Ectodermal cell (in vitro differentiated cells): ENCODE measurements around the gene TNC.
"Not testable (repeated sequence)": the region's sequence is repeated elsewhere in the genome, so short reads cannot be mapped to it uniquely, and the experiment has no call there.

Experiments
- H3K27ac ChIP-seq: 2 replicates; pipeline ENCODE4 v1.7.0; 2013; ENCODE audit warnings: mild to moderate bottlenecking, low read depth, low read length; ENCODE audit not compliant: insufficient read depth, poor library complexity, severe bottlenecking
- H3K27me3 ChIP-seq: 2 replicates; pipeline ENCODE4 v1.7.0; 2013; ENCODE audit warnings: mild to moderate bottlenecking, low read length; ENCODE audit not compliant: insufficient read depth, control insufficient read depth, poor library complexity, severe bottlenecking
- H3K36me3 ChIP-seq: one replicate; pipeline ENCODE4 v1.7.0; 2013; ENCODE audit warnings: low read length; ENCODE audit not compliant: control insufficient read depth, insufficient read depth
- H3K4me1 ChIP-seq: one replicate; pipeline ENCODE4 v1.7.0; 2013; ENCODE audit warnings: low read length; ENCODE audit not compliant: control insufficient read depth, insufficient read depth
- H3K4me3 ChIP-seq: 2 replicates; pipeline ENCODE4 v1.7.0; 2013; ENCODE audit warnings: low read depth, low read length, control low read depth; ENCODE audit not compliant: insufficient read depth
- H3K9me3 ChIP-seq: 2 replicates; pipeline ENCODE4 v1.7.0; 2013; ENCODE audit warnings: mild to moderate bottlenecking, low read length, moderate library complexity; ENCODE audit not compliant: control insufficient read depth
- WGBS, 2 experiments: methylation state at CpG; one replicate each; pipeline ENCODE4 v1.1.7; 2013; ENCODE audit warnings: missing lambda C conversion rate in 2 of 2; 5-methylcytosine and 5-hydroxymethylcytosine counted together

TNC gene

GRCh38 chr9:115135821-115136778, 18.1 kb upstream of the TNC start:
- H3K9me3 ChIP-seq, result no peaks in the 10 kb centered on the region
- 94% methylated on average over 8 of the region's 8 CpGs for WGBS, 2 experiments
- no peaks in the 10 kb centered on the region for H3K4me1 ChIP-seq
- no peak overlapping the region for H3K27ac ChIP-seq
- H3K4me3 ChIP-seq, result no peak overlapping the region
- H3K27me3 ChIP-seq, result no peaks in the 10 kb centered on the region
- no peaks in the 10 kb centered on the region for H3K36me3 ChIP-seq

GRCh38 chr9:115134941-115135340, 17.0 kb upstream of the TNC start:
- no peak overlapping the region for H3K27ac ChIP-seq
- WGBS, 2 experiments, result 91 to 96% methylated on average over 4 of the region's 4 CpGs
- no peaks in the 10 kb centered on the region for H3K9me3 ChIP-seq
- no peak overlapping the region for H3K4me3 ChIP-seq
- H3K27me3 ChIP-seq, result no peaks in the 10 kb centered on the region
- H3K4me1 ChIP-seq, result no peaks in the 10 kb centered on the region
- no peaks in the 10 kb centered on the region for H3K36me3 ChIP-seq

- 96 to 100% methylated on average over 2 of the region's 2 CpGs for WGBS, 2 experiments
- H3K4me3 ChIP-seq, result no peak overlapping the region
- no peak overlapping the region for H3K27ac ChIP-seq
- H3K27me3 ChIP-seq, result no peaks in the 10 kb centered on the region
- no peaks in the 10 kb centered on the region for H3K36me3 ChIP-seq
- H3K9me3 ChIP-seq, result no peaks in the 10 kb centered on the region
- no peaks in the 10 kb centered on the region for H3K4me1 ChIP-seq
These were observed 15.7 kb upstream of the TNC start for GRCh38 chr9:115133649-115134048.

GRCh38 chr9:115132648-115133047, 14.7 kb upstream of the TNC start:
- Histone ChIP-seq H3K4me3 (no peak overlapping the region), H3K9me3 (no peaks in the 10 kb centered on the region), H3K4me1 (no peaks in the 10 kb centered on the region), H3K27ac (no peak overlapping the region), H3K36me3 (no peaks in the 10 kb centered on the region), H3K27me3 (no peaks in the 10 kb centered on the region)
- WGBS, 2 experiments, result 88 to 90% methylated on average over 12 of the region's 12 CpGs

GRCh38 chr9:115130176-115130575, 12.2 kb upstream of the TNC start:
- no peak overlapping the region for H3K27ac ChIP-seq
- no peaks in the 10 kb centered on the region for H3K4me1 ChIP-seq
- 93 to 100% methylated on average over 2 to 3 of the region's 3 CpGs for WGBS, 2 experiments
- peaks cover 4% of the 10 kb centered on the region for H3K9me3 ChIP-seq
- H3K36me3 ChIP-seq, result no peaks in the 10 kb centered on the region
- no peaks in the 10 kb centered on the region for H3K27me3 ChIP-seq
- no peak overlapping the region for H3K4me3 ChIP-seq

GRCh38 chr9:115128726-115129125, 10.8 kb upstream of the TNC start:
- H3K4me1 ChIP-seq, H3K27me3 ChIP-seq, H3K27ac ChIP-seq, H3K9me3 ChIP-seq, H3K4me3 ChIP-seq, H3K36me3 ChIP-seq: not testable (repeated sequence)
- 79 to 93% methylated on average over 5 to 6 of the region's 6 CpGs for WGBS, 2 experiments

GRCh38 chr9:115127191-115127817, 9.3 kb upstream of the TNC start:
- Histone ChIP-seq H3K4me3 (no peak overlapping the region), H3K36me3 (no peaks in the 10 kb centered on the region), H3K27me3 (no peaks in the 10 kb centered on the region), H3K9me3 (peaks cover 4% of the 10 kb centered on the region), H3K27ac (no peak overlapping the region), H3K4me1 (no peaks in the 10 kb centered on the region)
- 96% methylated on average over 4 of the region's 4 CpGs for WGBS, 2 experiments

- H3K4me3 ChIP-seq, result no peak overlapping the region
- H3K9me3 ChIP-seq, result peaks cover 4% of the 10 kb centered on the region
- no peaks in the 10 kb centered on the region for H3K36me3 ChIP-seq
- 83 to 85% methylated on average over 2 of the region's 2 CpGs for WGBS, 2 experiments
- no peaks in the 10 kb centered on the region for H3K4me1 ChIP-seq
- peaks cover 6% of the 10 kb centered on the region for H3K27me3 ChIP-seq
- H3K27ac ChIP-seq, result no peak overlapping the region
These were observed 8.4 kb upstream of the TNC start for GRCh38 chr9:115126404-115126803.

GRCh38 chr9:115122937-115123336, 5.0 kb upstream of the TNC start:
- no peak overlapping the region for H3K4me3 ChIP-seq
- H3K36me3 ChIP-seq, result no peaks in the 10 kb centered on the region
- peaks cover 16% of the 10 kb centered on the region for H3K4me1 ChIP-seq
- WGBS, 2 experiments, result 62 to 75% methylated on average over 4 of the region's 5 CpGs
- H3K27me3 ChIP-seq, result peaks cover 21% of the 10 kb centered on the region
- H3K9me3 ChIP-seq, result peaks cover 4% of the 10 kb centered on the region
- H3K27ac ChIP-seq, result no peak overlapping the region

- Histone ChIP-seq H3K27ac (no peak overlapping the region), H3K36me3 (no peaks in the 10 kb centered on the region), H3K9me3 (peaks cover 4% of the 10 kb centered on the region), H3K4me3 (no peak overlapping the region), H3K27me3 (peaks cover 38% of the 10 kb centered on the region), H3K4me1 (peaks cover 23% of the 10 kb centered on the region)
These were observed 3.2 kb upstream of the TNC start for GRCh38 chr9:115121181-115121580.
